Skeletal muscle tissue (tissue), 4 donors: ENCODE results near the gene THSD7A. TPM values are rescaled to one million over a fixed set of nuclear protein-coding genes. Genes with fewer than 3 reads are reported as not detected.

ENCODE experiments used
- H3K27ac ChIP-seq: one replicate; pipeline ENCODE4 v1.7.0; 2013; ENCODE audit warnings: mild to moderate bottlenecking, low read depth, low read length, inconsistent platforms
- H3K27me3 ChIP-seq, 3 donors: one replicate each; pipeline ENCODE4 v1.7.0; 2013; ENCODE audit warnings: low read length in 3 of 3; ENCODE audit not compliant: control insufficient read depth in 3 of 3, insufficient read depth in 3 of 3
- H3K36me3 ChIP-seq, 3 donors: one replicate each; pipeline ENCODE4 v1.7.0; 2013; ENCODE audit warnings: low read length in 3 of 3; ENCODE audit not compliant: control insufficient read depth in 3 of 3, insufficient read depth in 3 of 3
- H3K4me1 ChIP-seq, 3 donors: one replicate each; pipeline ENCODE4 v1.7.0; 2013; ENCODE audit warnings: low read length in 3 of 3, mild to moderate bottlenecking in 3 of 3; ENCODE audit not compliant: control insufficient read depth in 3 of 3, insufficient read depth in 3 of 3
- H3K4me3 ChIP-seq, 3 donors: one replicate each; pipeline ENCODE4 v1.7.0; 2013; ENCODE audit warnings: low read length in 3 of 3
- H3K9ac ChIP-seq, 3 donors: one replicate each; pipeline ENCODE4 v1.7.0; 2013; ENCODE audit warnings: low read length in 3 of 3, mild to moderate bottlenecking in 3 of 3, moderate library complexity in 2 of 3, low read depth in 1 of 3
- H3K9me3 ChIP-seq, 3 donors: one replicate each; pipeline ENCODE4 v1.7.0; 2013; ENCODE audit warnings: low read length in 3 of 3; ENCODE audit not compliant: control insufficient read depth in 3 of 3
- total RNA-seq: library from RNA; depleted of rRNA; stranded (reverse); fragments of >200 nt; gene quantifications from one replicate; pipeline ENCODE4 v1.2.3, GENCODE V29; 2014
- donor health status: Osteomylitis.

The THSD7A gene
- total RNA-seq, 1 donor from 2014 or later: 4.7 TPM

GRCh38 chr7:11486271-11486670, 345.7 kb downstream of the THSD7A start:
- no peak overlapping the region for H3K4me3 ChIP-seq
- no peaks in the 10 kb centered on the region for H3K9me3 ChIP-seq
- H3K4me1 ChIP-seq: no peaks in the 10 kb centered on the region
- H3K36me3 ChIP-seq: no peaks in the 10 kb centered on the region
- H3K27ac ChIP-seq: no peak overlapping the region
- H3K27me3 ChIP-seq: no peaks in the 10 kb centered on the region
- no peak overlapping the region for H3K9ac ChIP-seq

GRCh38 chr7:11485636-11486035, 346.4 kb downstream of the THSD7A start:
- H3K36me3 ChIP-seq: no peaks in the 10 kb centered on the region
- no peaks in the 10 kb centered on the region for H3K27me3 ChIP-seq
- H3K4me3 ChIP-seq: no peak overlapping the region
- H3K4me1 ChIP-seq: no peaks in the 10 kb centered on the region
- H3K9me3 ChIP-seq: no peaks in the 10 kb centered on the region
- H3K27ac ChIP-seq: no peak overlapping the region
- no peak overlapping the region for H3K9ac ChIP-seq

GRCh38 chr7:11480143-11480542, 351.9 kb downstream of the THSD7A start:
- no peaks in the 10 kb centered on the region for H3K9me3 ChIP-seq
- no peaks in the 10 kb centered on the region for H3K36me3 ChIP-seq
- H3K9ac ChIP-seq: no peak overlapping the region
- no peaks in the 10 kb centered on the region for H3K4me1 ChIP-seq
- H3K27me3 ChIP-seq: no peaks in the 10 kb centered on the region
- H3K4me3 ChIP-seq: no peak overlapping the region
- H3K27ac ChIP-seq: no peak overlapping the region

- no peaks in the 10 kb centered on the region for H3K4me1 ChIP-seq
- H3K36me3 ChIP-seq: no peaks in the 10 kb centered on the region
- no peak overlapping the region for H3K27ac ChIP-seq
- H3K27me3 ChIP-seq: no peaks in the 10 kb centered on the region
- H3K9me3 ChIP-seq: no peaks in the 10 kb centered on the region
- no peak overlapping the region for H3K9ac ChIP-seq
- no peak overlapping the region for H3K4me3 ChIP-seq
Measured at GRCh38 chr7:11478882-11479281, 353.1 kb downstream of the THSD7A start.

- Histone ChIP-seq H3K27me3 (no peaks in the 10 kb centered on the region), H3K36me3 (no peaks in the 10 kb centered on the region), H3K9me3 (no peaks in the 10 kb centered on the region), H3K9ac (no peak overlapping the region), H3K4me1 (no peaks in the 10 kb centered on the region), H3K27ac (no peak overlapping the region), H3K4me3 (no peak overlapping the region)
Measured at GRCh38 chr7:11478426-11478825, 353.6 kb downstream of the THSD7A start.

GRCh38 chr7:11474902-11475585, 357.0 kb downstream of the THSD7A start:
- H3K27me3 ChIP-seq: no peaks in the 10 kb centered on the region
- no peak overlapping the region for H3K9ac ChIP-seq
- no peaks in the 10 kb centered on the region for H3K36me3 ChIP-seq
- no peaks in the 10 kb centered on the region for H3K9me3 ChIP-seq
- H3K4me3 ChIP-seq: no peak overlapping the region
- H3K27ac ChIP-seq: no peak overlapping the region
- H3K4me1 ChIP-seq: no peaks in the 10 kb centered on the region

GRCh38 chr7:11473807-11474424, 358.1 kb downstream of the THSD7A start:
- Histone ChIP-seq H3K9ac (no peak overlapping the region), H3K27me3 (no peaks in the 10 kb centered on the region), H3K4me1 (no peaks in the 10 kb centered on the region), H3K27ac (no peak overlapping the region), H3K36me3 (no peaks in the 10 kb centered on the region), H3K9me3 (no peaks in the 10 kb centered on the region), H3K4me3 (no peak overlapping the region)

GRCh38 chr7:11473220-11473619, 358.8 kb downstream of the THSD7A start:
- Histone ChIP-seq H3K9me3 (no peaks in the 10 kb centered on the region), H3K4me3 (no peak overlapping the region), H3K4me1 (no peaks in the 10 kb centered on the region), H3K27me3 (no peaks in the 10 kb centered on the region), H3K9ac (no peak overlapping the region), H3K27ac (no peak overlapping the region), H3K36me3 (no peaks in the 10 kb centered on the region)

GRCh38 chr7:11472646-11473045, 359.4 kb downstream of the THSD7A start:
- H3K4me1 ChIP-seq: no peaks in the 10 kb centered on the region
- no peak overlapping the region for H3K27ac ChIP-seq
- no peaks in the 10 kb centered on the region for H3K9me3 ChIP-seq
- no peaks in the 10 kb centered on the region for H3K36me3 ChIP-seq
- H3K27me3 ChIP-seq: no peaks in the 10 kb centered on the region
- no peak overlapping the region for H3K9ac ChIP-seq
- H3K4me3 ChIP-seq: no peak overlapping the region

- no peaks in the 10 kb centered on the region for H3K9me3 ChIP-seq
- no peaks in the 10 kb centered on the region for H3K36me3 ChIP-seq
- H3K9ac ChIP-seq: no peak overlapping the region
- no peaks in the 10 kb centered on the region for H3K27me3 ChIP-seq
- no peak overlapping the region for H3K27ac ChIP-seq
- H3K4me1 ChIP-seq: no peaks in the 10 kb centered on the region
- no peak overlapping the region for H3K4me3 ChIP-seq
Measured at GRCh38 chr7:11471255-11471654, 360.7 kb downstream of the THSD7A start.
